ENCODE measurements around the gene CEP97.

Gene CEP97

DNA sequence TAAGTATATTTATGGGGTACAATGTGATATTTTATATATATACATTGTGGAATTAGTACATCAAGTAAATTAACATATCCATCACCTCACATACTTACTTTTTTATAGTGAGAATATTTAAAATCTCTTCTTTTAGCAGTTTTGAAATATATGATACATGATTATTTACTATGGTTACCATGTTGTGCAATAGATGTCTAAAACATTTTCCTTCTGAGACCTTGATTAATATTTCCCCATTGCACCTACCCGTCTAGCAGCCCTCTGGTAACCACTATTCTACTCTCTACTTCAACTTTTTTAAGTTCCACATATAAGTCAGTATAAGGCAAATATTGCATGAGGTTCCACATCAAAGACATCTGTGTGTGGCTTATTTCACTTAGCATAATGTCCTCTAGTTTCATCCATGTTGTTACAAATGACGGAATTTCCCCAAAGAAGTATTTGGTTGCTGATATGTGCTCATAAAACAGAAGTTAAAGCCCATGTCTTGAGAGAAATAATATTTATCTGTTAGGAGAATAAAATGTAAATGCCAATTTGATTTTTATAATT, 95.3 kb downstream of the CEP97 start:
- DNase-seq: no peak

Measured in NCI-H2081 treated with DMSO at 0.1 percent for 48 hours (cell line).